Neural progenitor cell (in vitro differentiated cells): ENCODE results near the gene RTEL1. TPM values are rescaled to one million over a fixed set of nuclear protein-coding genes. Genes with fewer than 3 reads are reported as not detected.

ENCODE experiments used
- DNase-seq: peaks from one replicate; pipeline ENCODE4 v3.0.0-alpha.2; 2016; ENCODE audit warnings: low spot score
- H2AFZ ChIP-seq: fragments of 200-600 bp; sonication (generic); replicated peaks from 2 replicates; pipeline ENCODE4 v1.6.1; 2016; ENCODE audit warnings: antibody characterized with exemption
- H3F3A ChIP-seq: fragments of 200-600 bp; sonication (generic); 2 replicates; pipeline ENCODE4 v1.6.1; 2016; ENCODE audit warnings: antibody characterized with exemption, low read depth
- H3K27ac ChIP-seq: fragments of 200-600 bp; sonication (generic); 2 replicates; pipeline ENCODE4 v1.5.1; 2016; ENCODE audit warnings: mild to moderate bottlenecking
- H3K27me3 ChIP-seq: fragments of 200-600 bp; sonication (generic); 2 replicates; pipeline ENCODE4 v1.6.1; 2016; ENCODE audit warnings: mild to moderate bottlenecking, moderate library complexity
- H3K36me3 ChIP-seq: fragments of 200-600 bp; sonication (generic); 2 replicates; pipeline ENCODE4 v1.5.1; 2016
- H3K4me1 ChIP-seq: fragments of 200-600 bp; sonication (generic); 2 replicates; pipeline ENCODE4 v1.6.1; 2016; ENCODE audit warnings: mixed run types
- H3K4me2 ChIP-seq: fragments of 200-600 bp; sonication (generic); 2 replicates; pipeline ENCODE4 v1.6.1; 2016
- H3K4me3 ChIP-seq: fragments of 200-600 bp; sonication (generic); 2 replicates; pipeline ENCODE4 v1.5.1; 2016
- H3K79me2 ChIP-seq: fragments of 200-600 bp; sonication (generic); 2 replicates; pipeline ENCODE4 v1.6.1; 2016; ENCODE audit warnings: low read depth
- H3K9ac ChIP-seq: fragments of 200-600 bp; sonication (generic); 2 replicates; pipeline ENCODE4 v1.6.1; 2016
- H3K9me3 ChIP-seq: fragments of 200-600 bp; sonication (generic); 2 replicates; pipeline ENCODE4 v1.5.1; 2016; ENCODE audit warnings: low read depth
- H4K20me1 ChIP-seq: fragments of 200-600 bp; sonication (generic); 2 replicates; pipeline ENCODE4 v1.6.1; 2016; ENCODE audit warnings: low read depth
- H3K27ac Mint-ChIP-seq: 3 replicates; pipeline ENCODE4 v1.8.0; 2021; ENCODE audit warnings: mixed read lengths
- H3K27me3 Mint-ChIP-seq: 2 replicates; pipeline ENCODE4 v1.8.0; 2022; ENCODE audit warnings: low read depth, mild to moderate bottlenecking, inconsistent platforms, moderate library complexity, mixed read lengths; ENCODE audit not compliant: insufficient read depth
- H3K36me3 Mint-ChIP-seq: 3 replicates; pipeline ENCODE4 v1.8.0; 2021; ENCODE audit warnings: mixed read lengths
- H3K4me1 Mint-ChIP-seq: 3 replicates; pipeline ENCODE4 v1.8.0; 2021; ENCODE audit warnings: mixed read lengths
- H3K4me3 Mint-ChIP-seq: 3 replicates; pipeline ENCODE4 v1.8.0; 2021; ENCODE audit warnings: mild to moderate bottlenecking, moderate library complexity, mixed read lengths
- H3K9me3 Mint-ChIP-seq: 3 replicates; pipeline ENCODE4 v1.8.0; 2020; ENCODE audit warnings: mixed read lengths
- EZH2 ChIP-seq: fragments of 200-600 bp; sonication (generic); IDR thresholded peaks from 2 replicates; pipeline ENCODE4 v1.6.1; 2017; ENCODE audit warnings: antibody characterized with exemption, mild to moderate bottlenecking, moderate library complexity
- EZH2phosphoT487 ChIP-seq: fragments of 200-600 bp; sonication (generic); IDR thresholded peaks from 2 replicates; pipeline ENCODE4 v1.6.1; 2017; ENCODE audit warnings: antibody characterized with exemption
- total RNA-seq: library from RNA; depleted of rRNA; stranded (reverse); fragments of >200 nt; gene quantifications from 2 replicates; pipeline ENCODE4 v1.2.3, GENCODE V29; 2015; ENCODE audit warnings: low replicate concordance
- TF ChIP-seq, protein P1 (sequence below): fragments of 200-600 bp; sonication (generic); IDR thresholded peaks from 2 replicates; pipeline ENCODE4 v1.5.1; 2017; ENCODE audit warnings: antibody characterized with exemption, mild to moderate bottlenecking

RTEL1 gene
- total RNA-seq, 1 donor from 2014 or later = 6.0 TPM

DNA sequence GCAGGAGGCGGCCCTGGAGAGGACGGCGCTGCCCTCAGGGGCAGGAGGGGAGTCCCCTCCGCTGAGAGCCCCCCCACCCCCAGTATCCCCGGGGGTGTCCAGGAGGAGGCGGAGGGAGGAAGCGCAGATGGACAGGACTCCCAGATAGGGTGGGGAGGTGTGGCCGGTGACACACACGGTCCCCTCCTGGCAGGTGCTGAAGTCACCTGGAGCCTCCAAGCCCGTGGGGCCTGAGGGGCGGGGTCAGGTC, 6.2 kb upstream of the RTEL1 start:
- Mint-ChIP-seq H3K4me1 (peaks cover 20% of the 10 kb centered on the region), H3K27ac (no peak overlapping the region), H3K9me3 (no peaks in the 10 kb centered on the region), H3K27me3 (peaks cover 11% of the 10 kb centered on the region), H3K36me3 (no peaks in the 10 kb centered on the region), H3K4me3 (peak overlapping the region; percentile 91)
- peak overlapping the region; percentile 95 for H3K4me2 ChIP-seq
- H4K20me1 ChIP-seq = peaks cover 20% of the 10 kb centered on the region
- no peak overlapping the region for H3K9ac ChIP-seq
- H3K79me2 ChIP-seq = no peaks in the 10 kb centered on the region
- H3K4me1 ChIP-seq = peaks cover 10% of the 10 kb centered on the region
- no peak for DNase-seq
- H3K36me3 ChIP-seq = no peaks in the 10 kb centered on the region
- no peak for TF ChIP-seq EZH2
- TF ChIP-seq EZH2phosphoT487 = peak; percentile 64
- H3F3A ChIP-seq = peaks cover 29% of the 10 kb centered on the region
- no peak overlapping the region for H2AFZ ChIP-seq
- peaks cover 31% of the 10 kb centered on the region for H3K27me3 ChIP-seq
- peak overlapping the region; percentile 66 for H3K4me3 ChIP-seq
- no peak overlapping the region for H3K27ac ChIP-seq
- no peaks in the 10 kb centered on the region for H3K9me3 ChIP-seq

DNA sequence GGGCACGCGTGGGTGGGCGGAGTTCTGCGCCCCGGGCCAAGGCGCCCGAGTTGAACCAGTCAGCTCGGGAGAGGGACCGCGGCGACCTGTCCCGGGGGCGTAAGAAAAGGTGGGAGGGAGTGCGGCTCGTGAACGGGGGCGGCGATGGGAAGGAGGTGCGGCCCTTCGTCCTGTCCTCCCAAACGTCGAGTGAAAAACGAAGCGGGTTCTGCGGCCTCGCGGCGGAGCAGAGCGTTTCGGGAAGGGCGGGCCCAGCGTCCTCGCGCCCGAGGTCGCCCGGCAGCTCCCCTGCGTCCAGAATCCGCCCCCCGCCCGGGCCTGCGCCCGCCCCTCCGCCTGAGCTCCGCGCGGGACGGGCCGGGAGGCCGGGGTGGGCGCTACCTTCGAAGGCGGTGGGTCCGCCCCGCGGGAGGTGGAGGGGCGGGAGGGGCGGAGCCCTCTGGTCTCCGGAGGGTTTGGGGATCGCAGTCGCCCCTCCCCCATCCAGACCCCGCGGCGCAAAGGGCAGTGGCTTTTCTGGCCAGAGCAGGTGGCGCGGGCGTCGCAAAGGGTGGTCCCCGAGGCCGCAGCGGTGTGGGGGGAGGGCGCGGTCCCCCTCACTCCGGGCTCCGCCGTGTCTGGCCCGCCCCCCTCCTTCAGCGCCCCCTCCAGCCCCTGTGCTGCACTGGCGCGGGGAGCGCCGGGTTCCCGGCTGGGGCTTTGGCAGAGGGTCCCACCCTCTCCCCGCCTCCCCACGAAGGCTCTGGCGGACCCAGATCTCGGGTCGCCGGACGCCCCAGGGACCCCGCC, 5.7 kb upstream of the RTEL1 start:
- Histone ChIP-seq H3K4me1 (peaks cover 10% of the 10 kb centered on the region), H3F3A (peaks cover 29% of the 10 kb centered on the region), H3K9me3 (no peaks in the 10 kb centered on the region), H3K79me2 (no peaks in the 10 kb centered on the region), H3K4me2 (peak overlapping the region; percentile 95), H3K4me3 (peak overlapping the region; percentile 66), H3K27me3 (peaks cover 31% of the 10 kb centered on the region), H3K36me3 (no peaks in the 10 kb centered on the region), H2AFZ (no peak overlapping the region), H3K27ac (no peak overlapping the region), H4K20me1 (peaks cover 20% of the 10 kb centered on the region), H3K9ac (no peak overlapping the region)
- H3K4me3 Mint-ChIP-seq = peak overlapping the region; percentile 91
- peaks cover 22% of the 10 kb centered on the region for H3K4me1 Mint-ChIP-seq
- no peak overlapping the region for H3K27ac Mint-ChIP-seq
- no peaks in the 10 kb centered on the region for H3K36me3 Mint-ChIP-seq
- H3K27me3 Mint-ChIP-seq = peaks cover 13% of the 10 kb centered on the region
- TF ChIP-seq, protein P1, sequence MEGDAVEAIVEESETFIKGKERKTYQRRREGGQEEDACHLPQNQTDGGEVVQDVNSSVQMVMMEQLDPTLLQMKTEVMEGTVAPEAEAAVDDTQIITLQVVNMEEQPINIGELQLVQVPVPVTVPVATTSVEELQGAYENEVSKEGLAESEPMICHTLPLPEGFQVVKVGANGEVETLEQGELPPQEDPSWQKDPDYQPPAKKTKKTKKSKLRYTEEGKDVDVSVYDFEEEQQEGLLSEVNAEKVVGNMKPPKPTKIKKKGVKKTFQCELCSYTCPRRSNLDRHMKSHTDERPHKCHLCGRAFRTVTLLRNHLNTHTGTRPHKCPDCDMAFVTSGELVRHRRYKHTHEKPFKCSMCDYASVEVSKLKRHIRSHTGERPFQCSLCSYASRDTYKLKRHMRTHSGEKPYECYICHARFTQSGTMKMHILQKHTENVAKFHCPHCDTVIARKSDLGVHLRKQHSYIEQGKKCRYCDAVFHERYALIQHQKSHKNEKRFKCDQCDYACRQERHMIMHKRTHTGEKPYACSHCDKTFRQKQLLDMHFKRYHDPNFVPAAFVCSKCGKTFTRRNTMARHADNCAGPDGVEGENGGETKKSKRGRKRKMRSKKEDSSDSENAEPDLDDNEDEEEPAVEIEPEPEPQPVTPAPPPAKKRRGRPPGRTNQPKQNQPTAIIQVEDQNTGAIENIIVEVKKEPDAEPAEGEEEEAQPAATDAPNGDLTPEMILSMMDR = peak; percentile 6
- peak; percentile 19 for TF ChIP-seq EZH2phosphoT487
- TF ChIP-seq EZH2 = peak; percentile 69
- DNase-seq = peak; percentile 67
- H3K9me3 Mint-ChIP-seq = no peaks in the 10 kb centered on the region

DNA sequence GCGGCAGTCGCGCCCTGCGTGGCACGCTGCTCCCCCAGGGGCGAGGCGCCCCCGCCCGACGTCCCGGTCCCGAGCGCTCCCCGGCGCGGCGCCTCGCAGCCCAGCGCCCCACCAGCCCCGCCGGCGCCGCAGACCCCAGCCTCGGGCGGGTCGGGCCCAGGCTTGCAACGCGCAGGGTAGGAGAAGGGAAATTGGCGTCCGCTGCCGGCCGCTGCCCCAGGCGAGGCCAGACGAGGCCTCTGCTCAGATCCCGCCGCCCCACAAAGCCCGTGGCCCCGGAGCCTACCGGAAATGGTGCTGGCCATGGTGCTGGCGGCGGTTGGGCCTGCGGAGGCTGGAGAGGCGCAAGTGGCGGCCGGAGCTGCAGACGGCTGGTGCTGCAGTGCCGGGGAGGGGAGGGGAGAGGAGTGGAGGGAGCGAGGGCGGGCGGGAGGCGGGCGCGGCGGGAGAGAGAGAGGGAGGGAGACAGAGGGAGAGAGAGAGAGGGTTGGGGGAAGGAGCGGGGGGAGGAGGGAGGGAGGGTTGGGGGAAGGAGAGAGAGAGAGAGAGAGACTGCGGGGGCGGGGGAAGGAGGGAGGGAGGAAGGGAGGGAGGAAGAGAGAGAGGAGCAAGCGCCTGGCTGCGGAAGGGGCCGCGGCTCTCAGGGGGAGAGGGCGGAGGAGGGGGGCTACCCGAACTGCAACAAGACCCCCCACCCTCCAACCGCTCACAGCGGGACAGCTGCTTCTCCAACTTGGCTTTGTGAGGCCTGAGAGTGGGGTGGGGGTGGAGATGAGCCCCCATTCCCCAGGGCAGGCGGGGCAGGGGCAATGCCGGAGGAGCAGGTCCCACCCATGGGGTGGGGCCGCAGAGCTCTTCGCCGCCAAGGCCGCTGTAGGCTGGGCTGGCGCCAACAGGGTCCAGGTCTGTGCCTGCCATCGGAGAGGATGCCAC, 4.8 kb upstream of the RTEL1 start, which contains the start of gene STMN3:
STMN3 (minus strand) TSS at position 384 of the 933 bp plus-strand sequence; CDS start at position 305, 79 bp downstream.
- H3K9me3 Mint-ChIP-seq = no peaks in the 10 kb centered on the region
- Histone ChIP-seq H2AFZ (no peak within 1 kb of the TSS), H3K27ac (no peak within 1 kb of the TSS), H4K20me1 (peaks cover 20% of the 10 kb centered on the region), H3K9ac (no peak within 1 kb of the TSS), H3K79me2 (no peaks in the 10 kb centered on the region), H3K27me3 (peaks cover 31% of the 10 kb centered on the region), H3K36me3 (no peaks in the 10 kb centered on the region), H3K9me3 (no peaks in the 10 kb centered on the region), H3F3A (peaks cover 29% of the 10 kb centered on the region), H3K4me2 (peak within 1 kb of the TSS; percentile 95), H3K4me3 (peak within 1 kb of the TSS; percentile 66), H3K4me1 (peaks cover 10% of the 10 kb centered on the region)
- peak within 1 kb of the TSS; percentile 95 for H3K27ac Mint-ChIP-seq
- H3K27me3 Mint-ChIP-seq = peaks cover 13% of the 10 kb centered on the region
- H3K4me3 Mint-ChIP-seq = peak within 1 kb of the TSS; percentile 91
- DNase-seq = peak; percentile 98
- peaks cover 28% of the 10 kb centered on the region for H3K4me1 Mint-ChIP-seq
- no peaks in the 10 kb centered on the region for H3K36me3 Mint-ChIP-seq
- TF ChIP-seq, protein P1 = no peak
- TF ChIP-seq EZH2 (no peak), EZH2phosphoT487 (no peak)
